Stimulated activated CD4-positive, alpha-beta T cell treated with anti-CD3 and anti-CD28 coated beads, Interleukin-15, amount 100 ng/mL, for 24 hours (primary cell): ENCODE results near the gene ATF1.

ENCODE experiments used
- DNase-seq: peaks from one replicate; pipeline ENCODE4 v3.0.0-alpha.2; 2020

Gene ATF1

GRCh38 chr12:50763639-50764285 is at the start of gene ATF1:
ATF1 (plus strand) TSS chr12:50764101; CDS start chr12:50780146, 16,045 bp downstream.
- peak; percentile 92 for DNase-seq

GRCh38 chr12:50715174-50715573 is 48.7 kb upstream of the ATF1 start:
- DNase-seq, result no peak

GRCh38 chr12:50718760-50719159 is 45.1 kb upstream of the ATF1 start:
- no peak for DNase-seq

GRCh38 chr12:50720085-50720484 is 43.8 kb upstream of the ATF1 start:
- DNase-seq, result no peak

- DNase-seq, result no peak
These were observed 43.4 kb upstream of the ATF1 start for GRCh38 chr12:50720501-50720900.

- no peak for DNase-seq
These were observed 40.0 kb upstream of the ATF1 start for GRCh38 chr12:50723865-50724264.

- no peak for DNase-seq
These were observed 38.6 kb upstream of the ATF1 start for GRCh38 chr12:50725011-50725942.

- DNase-seq, result no peak
These were observed 36.4 kb upstream of the ATF1 start for GRCh38 chr12:50727466-50727865.

GRCh38 chr12:50728417-50728816 is 35.5 kb upstream of the ATF1 start:
- DNase-seq, result no peak

- DNase-seq, result no peak
These were observed 35.1 kb upstream of the ATF1 start for GRCh38 chr12:50728841-50729240.

- DNase-seq, result no peak
These were observed 31.3 kb upstream of the ATF1 start for GRCh38 chr12:50732591-50732990.

- DNase-seq, result no peak
These were observed 30.2 kb upstream of the ATF1 start for GRCh38 chr12:50733706-50734105.

- peak; percentile 20 for DNase-seq
These were observed 29.3 kb upstream of the ATF1 start for GRCh38 chr12:50734409-50735263.

GRCh38 chr12:50739611-50740010 is 24.3 kb upstream of the ATF1 start:
- no peak for DNase-seq

GRCh38 chr12:50740307-50740706 is 23.6 kb upstream of the ATF1 start:
- no peak for DNase-seq

- no peak for DNase-seq
These were observed 21.1 kb upstream of the ATF1 start for GRCh38 chr12:50742776-50743175.

- no peak for DNase-seq
These were observed 18.0 kb upstream of the ATF1 start for GRCh38 chr12:50745861-50746260.

- no peak for DNase-seq
These were observed 17.5 kb upstream of the ATF1 start for GRCh38 chr12:50746431-50746830.

- DNase-seq, result no peak
These were observed 16.1 kb upstream of the ATF1 start for GRCh38 chr12:50747817-50748216.

GRCh38 chr12:50749459-50749882 is 14.4 kb upstream of the ATF1 start:
- no peak for DNase-seq

GRCh38 chr12:50750366-50750765 is 13.5 kb upstream of the ATF1 start:
- DNase-seq, result no peak

GRCh38 chr12:50751948-50752721 is 11.8 kb upstream of the ATF1 start:
- DNase-seq, result no peak
